ENCODE data around the gene BABAM1.

The BABAM1 gene

GRCh38 chr19:17242431-17243208 lies 24.6 kb upstream of the BABAM1 start:
- H2BK120ac ChIP-seq (ENCODE audit: low read depth, low read length) = no peak overlapping the region
- no peak overlapping the region for H4K8ac ChIP-seq (ENCODE audit: low read depth, low read length)
- no peak for DNase-seq
- H2AK5ac ChIP-seq (ENCODE audit: low read length) = no peak overlapping the region
- no peak overlapping the region for H3K4me2 ChIP-seq (ENCODE audit: low read length)
- no peak overlapping the region for H2BK15ac ChIP-seq (replicated peaks; ENCODE audit: low read depth)
- H3K4ac ChIP-seq (ENCODE audit: low read depth, low read length) = no peak overlapping the region
- no peaks in the 10 kb centered on the region for H3K27me3 ChIP-seq (ENCODE audit: insufficient read depth, low read length, poor library complexity)
- no peak overlapping the region for H3K27ac ChIP-seq (ENCODE audit: low read depth, low read length)
- H2BK5ac ChIP-seq (ENCODE audit: low read length) = no peak overlapping the region
- no peak overlapping the region for H3K18ac ChIP-seq (ENCODE audit: low read length)
- peak overlapping the region; percentile 88 for H3K9ac ChIP-seq (ENCODE audit: low read length)
- H3K36me3 ChIP-seq (ENCODE audit: control insufficient read depth, insufficient read depth, low read length) = peaks cover 2% of the 10 kb centered on the region
- peaks cover 12% of the 10 kb centered on the region for H3K79me1 ChIP-seq (ENCODE audit: low read length)
- H3K4me1 ChIP-seq (ENCODE audit: control insufficient read depth, low read depth, low read length) = peaks cover 6% of the 10 kb centered on the region
- H4K5ac ChIP-seq (ENCODE audit: low read length) = no peak overlapping the region
- H3K4me3 ChIP-seq (ENCODE audit: low read length) = no peak overlapping the region
- WGBS (ENCODE audit: extremely low coverage, insufficient coverage, low lambda C conversion rate) = no CpG with 5 or more reads among the region's 8 CpGs
- no peak overlapping the region for H3K56ac ChIP-seq (ENCODE audit: low read length)
- no peak overlapping the region for H3K23ac ChIP-seq (ENCODE audit: low read length)
- peaks cover 42% of the 10 kb centered on the region for H3K79me2 ChIP-seq (ENCODE audit: control insufficient read depth, insufficient read depth, low read length)

GRCh38 chr19:17243211-17243829 lies 23.9 kb upstream of the BABAM1 start:
- DNase-seq = no peak
- no peak overlapping the region for H3K27ac ChIP-seq (ENCODE audit: low read depth, low read length)
- H3K4me1 ChIP-seq (ENCODE audit: control insufficient read depth, low read depth, low read length) = peaks cover 10% of the 10 kb centered on the region
- H3K4ac ChIP-seq (ENCODE audit: low read depth, low read length) = peak overlapping the region; percentile 86
- H3K23ac ChIP-seq (ENCODE audit: low read length) = no peak overlapping the region
- H4K8ac ChIP-seq (ENCODE audit: low read depth, low read length) = no peak overlapping the region
- peak overlapping the region; percentile 92 for H3K4me3 ChIP-seq (ENCODE audit: low read length)
- H3K56ac ChIP-seq (ENCODE audit: low read length) = peak overlapping the region; percentile 97
- H2AK5ac ChIP-seq (ENCODE audit: low read length) = no peak overlapping the region
- peak overlapping the region; percentile 96 for H3K18ac ChIP-seq (ENCODE audit: low read length)
- peaks cover 2% of the 10 kb centered on the region for H3K36me3 ChIP-seq (ENCODE audit: control insufficient read depth, insufficient read depth, low read length)
- H3K79me1 ChIP-seq (ENCODE audit: low read length) = peaks cover 10% of the 10 kb centered on the region
- peak overlapping the region; percentile 76 for H3K4me2 ChIP-seq (ENCODE audit: low read length)
- H2BK120ac ChIP-seq (ENCODE audit: low read depth, low read length) = no peak overlapping the region
- no peak overlapping the region for H4K5ac ChIP-seq (ENCODE audit: low read length)
- no peak overlapping the region for H2BK5ac ChIP-seq (ENCODE audit: low read length)
- WGBS (ENCODE audit: extremely low coverage, insufficient coverage, low lambda C conversion rate) = no CpG with 5 or more reads among the region's 8 CpGs
- H2BK15ac ChIP-seq (replicated peaks; ENCODE audit: low read depth) = no peak overlapping the region
- H3K9ac ChIP-seq (ENCODE audit: low read length) = peak overlapping the region; percentile 88
- H3K79me2 ChIP-seq (ENCODE audit: control insufficient read depth, insufficient read depth, low read length) = peaks cover 42% of the 10 kb centered on the region
- H3K27me3 ChIP-seq (ENCODE audit: insufficient read depth, low read length, poor library complexity) = no peaks in the 10 kb centered on the region

- peak overlapping the region; percentile 97 for H3K4ac ChIP-seq (ENCODE audit: low read depth, low read length)
- H2AK5ac ChIP-seq (ENCODE audit: low read length) = no peak overlapping the region
- no peaks in the 10 kb centered on the region for H3K27me3 ChIP-seq (ENCODE audit: insufficient read depth, low read length, poor library complexity)
- H3K4me3 ChIP-seq (ENCODE audit: low read length) = peak overlapping the region; percentile 92
- H3K18ac ChIP-seq (ENCODE audit: low read length) = peak overlapping the region; percentile 96
- peak overlapping the region; percentile 89 for H3K27ac ChIP-seq (ENCODE audit: low read depth, low read length)
- H3K79me1 ChIP-seq (ENCODE audit: low read length) = peaks cover 10% of the 10 kb centered on the region
- no CpG with 5 or more reads among the region's 52 CpGs for WGBS (ENCODE audit: extremely low coverage, insufficient coverage, low lambda C conversion rate)
- H4K8ac ChIP-seq (ENCODE audit: low read depth, low read length) = no peak overlapping the region
- H2BK120ac ChIP-seq (ENCODE audit: low read depth, low read length) = peak overlapping the region; percentile 31
- H3K23ac ChIP-seq (ENCODE audit: low read length) = peak overlapping the region; percentile 75
- H3K36me3 ChIP-seq (ENCODE audit: control insufficient read depth, insufficient read depth, low read length) = peaks cover 2% of the 10 kb centered on the region
- H3K9ac ChIP-seq (ENCODE audit: low read length) = peak overlapping the region; percentile 88
- no peak overlapping the region for H4K5ac ChIP-seq (ENCODE audit: low read length)
- peak overlapping the region; percentile 97 for H3K56ac ChIP-seq (ENCODE audit: low read length)
- no peak overlapping the region for H2BK5ac ChIP-seq (ENCODE audit: low read length)
- H3K4me2 ChIP-seq (ENCODE audit: low read length) = peak overlapping the region; percentile 76
- peak; percentile 79 for DNase-seq
- peaks cover 42% of the 10 kb centered on the region for H3K79me2 ChIP-seq (ENCODE audit: control insufficient read depth, insufficient read depth, low read length)
- H2BK15ac ChIP-seq (replicated peaks; ENCODE audit: low read depth) = no peak overlapping the region
- H3K4me1 ChIP-seq (ENCODE audit: control insufficient read depth, low read depth, low read length) = peaks cover 11% of the 10 kb centered on the region
Measured at GRCh38 chr19:17243830-17244617, 23.2 kb upstream of the BABAM1 start.

GRCh38 chr19:17244618-17245534 lies 22.4 kb upstream of the BABAM1 start:
- Histone ChIP-seq H3K4me3 (ENCODE audit: low read length) (peak overlapping the region; percentile 92), H4K5ac (ENCODE audit: low read length) (no peak overlapping the region), H3K9ac (ENCODE audit: low read length) (peak overlapping the region; percentile 88), H2AK5ac (ENCODE audit: low read length) (no peak overlapping the region), H3K18ac (ENCODE audit: low read length) (peak overlapping the region; percentile 96), H2BK15ac (replicated peaks; ENCODE audit: low read depth) (no peak overlapping the region), H2BK5ac (ENCODE audit: low read length) (no peak overlapping the region), H3K27ac (ENCODE audit: low read depth, low read length) (peak overlapping the region; percentile 89), H3K4me1 (ENCODE audit: control insufficient read depth, low read depth, low read length) (peaks cover 11% of the 10 kb centered on the region), H3K4me2 (ENCODE audit: low read length) (peak overlapping the region; percentile 61), H3K23ac (ENCODE audit: low read length) (peak overlapping the region; percentile 75), H3K4ac (ENCODE audit: low read depth, low read length) (peak overlapping the region; percentile 97), H3K36me3 (ENCODE audit: control insufficient read depth, insufficient read depth, low read length) (peaks cover 2% of the 10 kb centered on the region), H3K27me3 (ENCODE audit: insufficient read depth, low read length, poor library complexity) (no peaks in the 10 kb centered on the region), H3K79me2 (ENCODE audit: control insufficient read depth, insufficient read depth, low read length) (peaks cover 42% of the 10 kb centered on the region), H4K8ac (ENCODE audit: low read depth, low read length) (peak overlapping the region; percentile 43), H3K56ac (ENCODE audit: low read length) (peak overlapping the region; percentile 97), H3K79me1 (ENCODE audit: low read length) (peaks cover 10% of the 10 kb centered on the region), H2BK120ac (ENCODE audit: low read depth, low read length) (peak overlapping the region; percentile 6)
- DNase-seq = no peak
- WGBS (ENCODE audit: extremely low coverage, insufficient coverage, low lambda C conversion rate) = no CpG with 5 or more reads among the region's 100 CpGs

GRCh38 chr19:17245535-17245984 lies 21.7 kb upstream of the BABAM1 start, which contains the start of gene NR2F6:
Gene NR2F6 (minus strand): TSS chr19:17245919. CDS start chr19:17245220, 699 bp downstream.
- no peak within 1 kb of the TSS for H2BK15ac ChIP-seq (replicated peaks; ENCODE audit: low read depth)
- no peak for DNase-seq
- H3K4me3 ChIP-seq (ENCODE audit: low read length) = peak within 1 kb of the TSS; percentile 92
- peak within 1 kb of the TSS; percentile 91 for H3K27ac ChIP-seq (ENCODE audit: low read depth, low read length)
- H3K4ac ChIP-seq (ENCODE audit: low read depth, low read length) = peak within 1 kb of the TSS; percentile 97
- H2AK5ac ChIP-seq (ENCODE audit: low read length) = no peak within 1 kb of the TSS
- H4K8ac ChIP-seq (ENCODE audit: low read depth, low read length) = peak within 1 kb of the TSS; percentile 43
- H2BK5ac ChIP-seq (ENCODE audit: low read length) = peak within 1 kb of the TSS; percentile 93
- H3K4me2 ChIP-seq (ENCODE audit: low read length) = peak within 1 kb of the TSS; percentile 84
- peak within 1 kb of the TSS; percentile 80 for H3K23ac ChIP-seq (ENCODE audit: low read length)
- no peaks in the 10 kb centered on the region for H3K27me3 ChIP-seq (ENCODE audit: insufficient read depth, low read length, poor library complexity)
- H3K9ac ChIP-seq (ENCODE audit: low read length) = peak within 1 kb of the TSS; percentile 88
- peak within 1 kb of the TSS; percentile 96 for H3K18ac ChIP-seq (ENCODE audit: low read length)
- H4K5ac ChIP-seq (ENCODE audit: low read length) = no peak within 1 kb of the TSS
- H2BK120ac ChIP-seq (ENCODE audit: low read depth, low read length) = peak within 1 kb of the TSS; percentile 48
- H3K79me1 ChIP-seq (ENCODE audit: low read length) = peaks cover 10% of the 10 kb centered on the region
- peaks cover 2% of the 10 kb centered on the region for H3K36me3 ChIP-seq (ENCODE audit: control insufficient read depth, insufficient read depth, low read length)
- peak within 1 kb of the TSS; percentile 97 for H3K56ac ChIP-seq (ENCODE audit: low read length)
- peaks cover 11% of the 10 kb centered on the region for H3K4me1 ChIP-seq (ENCODE audit: control insufficient read depth, low read depth, low read length)
- no CpG with 5 or more reads among the region's 72 CpGs for WGBS (ENCODE audit: extremely low coverage, insufficient coverage, low lambda C conversion rate)
- peaks cover 42% of the 10 kb centered on the region for H3K79me2 ChIP-seq (ENCODE audit: control insufficient read depth, insufficient read depth, low read length)
